ENCODE results near the gene DNAH6. TPM values are rescaled to one million over a fixed set of nuclear protein-coding genes. Genes with fewer than 3 reads are reported as not detected.

DNAH6 gene
- total and polyA plus RNA-seq, 2 experiments from 2014 or later: 0.11 TPM; not detected in 1

DNA sequence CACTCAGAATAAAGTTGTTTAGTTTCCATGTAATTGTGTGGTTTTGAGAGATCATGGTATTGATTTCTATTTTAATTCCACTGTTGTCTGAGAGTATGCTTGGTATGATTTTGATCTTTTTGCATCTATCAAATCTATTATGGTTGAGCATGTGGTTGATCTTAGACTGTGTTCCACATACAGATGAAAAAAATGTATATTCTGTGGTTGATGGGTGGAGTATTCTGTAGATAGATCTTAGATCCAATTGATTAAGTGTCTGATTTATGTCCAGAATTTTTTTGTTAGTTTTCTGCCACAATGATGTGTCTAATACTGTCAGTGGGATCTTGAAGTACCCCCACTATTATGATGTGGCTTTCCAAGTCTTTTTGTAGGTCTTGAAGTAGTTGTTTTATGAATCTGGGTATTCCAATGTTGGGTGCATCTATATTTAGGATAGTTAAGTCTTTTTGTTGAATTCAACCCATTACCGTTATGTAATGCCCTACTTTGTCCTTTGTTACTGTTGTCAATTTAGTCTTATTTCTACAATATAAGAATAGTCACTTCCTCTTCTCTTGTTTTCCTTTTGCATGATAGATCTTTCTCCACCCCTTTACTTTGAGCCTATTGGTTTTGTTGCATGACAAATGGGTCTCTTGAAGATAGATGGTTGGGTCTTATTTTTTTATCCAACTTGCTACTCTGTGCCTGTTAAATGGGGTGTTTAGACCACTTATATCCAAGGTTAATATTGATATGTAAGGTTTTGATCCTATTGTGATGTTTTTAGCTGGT lies 262.8 kb downstream of the DNAH6 start:
- H3K4me2 ChIP-seq (ENCODE audit: unreplicated experiment): no peak overlapping the region
- H3K4me1 ChIP-seq (ENCODE audit: insufficient read depth): no peaks in the 10 kb centered on the region
- H3K79me2 ChIP-seq (ENCODE audit: insufficient read depth): no peaks in the 10 kb centered on the region
- no peaks in the 10 kb centered on the region for H3F3A ChIP-seq (ENCODE audit: insufficient read depth)
- H3K9ac ChIP-seq: no peak overlapping the region
- in situ Hi-C loops (cut with MboI): no loop called here
- no peak overlapping the region for H2AFZ ChIP-seq
- TF ChIP-seq EZH2phosphoT487 (IDR thresholded peaks at IDR 0.05; ENCODE audit: insufficient read depth, low read depth) (no peak), EZH2 (IDR thresholded peaks at IDR 0.05; ENCODE audit: insufficient read depth, poor library complexity, severe bottlenecking) (no peak)
- H4K20me1 ChIP-seq (ENCODE audit: insufficient read depth): no peaks in the 10 kb centered on the region
- H3K27ac ChIP-seq: no peak overlapping the region
- H3K4me3 ChIP-seq: no peak overlapping the region
- no peaks in the 10 kb centered on the region for H3K9me2 ChIP-seq (ENCODE audit: insufficient read depth)
- DNase-seq: no peak
- H3K27me3 ChIP-seq (replicated peaks; ENCODE audit: insufficient read depth): peaks cover 3% of the 10 kb centered on the region; the same call in 1 of the 2 replicates
- no peaks in the 10 kb centered on the region for H3K36me3 ChIP-seq (ENCODE audit: low read depth)
- no peaks in the 10 kb centered on the region for H3K9me3 ChIP-seq (ENCODE audit: low read depth)
- WGBS, 2 experiments (ENCODE audit: low coverage in 1 of 2, low lambda C conversion rate in 2 of 2, missing lambda C conversion rate in 2 of 2): 55 to 71% methylated on average over 1 of the region's 1 CpG

DNA sequence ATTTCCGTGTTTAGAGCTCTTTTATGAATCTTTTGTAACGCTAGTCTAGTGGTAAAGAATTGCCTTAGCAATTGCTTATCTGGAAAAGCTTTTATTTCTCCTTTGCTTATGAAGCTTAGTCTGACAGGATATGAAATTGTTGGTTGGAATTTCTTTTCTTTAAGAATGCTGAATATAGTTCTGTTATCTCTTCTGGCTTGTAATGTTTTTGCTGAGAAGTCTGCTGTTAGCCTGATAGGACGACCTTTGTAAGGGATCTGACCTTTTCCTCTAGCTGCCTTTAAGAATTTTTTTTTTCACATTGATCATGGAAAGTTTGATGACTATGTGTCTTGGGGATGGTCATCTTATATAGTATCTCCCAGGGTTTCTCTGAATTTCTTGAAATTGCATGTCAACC lies 263.5 kb downstream of the DNAH6 start:
- H2AFZ ChIP-seq: no peak overlapping the region
- H3K9me3 ChIP-seq (ENCODE audit: low read depth): no peaks in the 10 kb centered on the region
- WGBS, 2 experiments (ENCODE audit: low coverage in 1 of 2, low lambda C conversion rate in 2 of 2, missing lambda C conversion rate in 2 of 2): 35 to 45% methylated on average over 3 of the region's 3 CpGs
- peaks cover 3% of the 10 kb centered on the region; the same call in 1 of the 2 replicates for H3K27me3 ChIP-seq (replicated peaks; ENCODE audit: insufficient read depth)
- TF ChIP-seq EZH2 (IDR thresholded peaks at IDR 0.05; ENCODE audit: insufficient read depth, poor library complexity, severe bottlenecking) (no peak), EZH2phosphoT487 (IDR thresholded peaks at IDR 0.05; ENCODE audit: insufficient read depth, low read depth) (no peak)
- no peaks in the 10 kb centered on the region for H3K36me3 ChIP-seq (ENCODE audit: low read depth)
- H3K4me2 ChIP-seq (ENCODE audit: unreplicated experiment): no peak overlapping the region
- no peaks in the 10 kb centered on the region for H3K79me2 ChIP-seq (ENCODE audit: insufficient read depth)
- no peak overlapping the region for H3K27ac ChIP-seq
- H4K20me1 ChIP-seq (ENCODE audit: insufficient read depth): no peaks in the 10 kb centered on the region
- no peak overlapping the region for H3K9ac ChIP-seq
- H3F3A ChIP-seq (ENCODE audit: insufficient read depth): no peaks in the 10 kb centered on the region
- DNase-seq: no peak
- in situ Hi-C loops (cut with MboI): no loop called here
- no peaks in the 10 kb centered on the region for H3K4me1 ChIP-seq (ENCODE audit: insufficient read depth)
- no peak overlapping the region for H3K4me3 ChIP-seq
- H3K9me2 ChIP-seq (ENCODE audit: insufficient read depth): no peaks in the 10 kb centered on the region

DNA sequence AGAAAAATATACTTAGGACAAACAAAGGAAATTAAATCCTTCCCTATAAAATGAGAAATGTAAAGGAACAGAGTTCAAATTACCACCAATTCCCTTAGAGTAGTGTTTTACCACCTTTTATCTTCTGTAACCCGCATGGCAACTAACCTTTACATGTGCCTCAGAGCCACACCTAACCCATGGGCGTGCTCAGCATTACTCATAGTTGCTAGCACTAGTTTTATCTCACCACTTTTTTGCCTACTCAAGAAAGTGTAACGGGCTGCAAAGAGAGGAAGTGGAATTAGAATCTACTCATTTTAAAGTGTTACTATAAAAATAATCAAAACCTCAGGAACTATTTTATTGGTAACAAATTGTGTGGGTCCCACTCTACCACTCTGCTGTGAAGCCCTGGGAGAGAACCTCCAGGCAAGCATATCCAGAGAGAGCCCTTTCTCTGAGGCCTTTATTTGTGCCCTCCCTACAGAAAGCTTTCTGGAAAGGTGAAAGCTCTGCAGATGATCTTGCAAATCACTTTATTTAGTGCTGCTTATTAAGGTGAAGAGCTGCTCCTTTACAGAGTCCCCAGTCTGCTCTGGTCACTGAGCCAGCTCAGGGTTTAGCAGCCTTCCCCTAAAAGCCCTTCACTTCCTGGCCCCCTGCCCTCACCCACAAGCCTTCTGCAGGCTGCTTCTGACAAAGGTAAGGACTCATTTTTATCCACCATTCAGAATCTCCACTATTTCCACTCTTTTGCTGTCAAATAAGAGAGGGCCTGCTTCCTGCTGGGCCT lies 265.8 kb downstream of the DNAH6 start:
- Histone ChIP-seq H2AFZ (no peak overlapping the region), H4K20me1 (ENCODE audit: insufficient read depth) (no peaks in the 10 kb centered on the region), H3K4me1 (ENCODE audit: insufficient read depth) (no peaks in the 10 kb centered on the region), H3K4me3 (no peak overlapping the region), H3K36me3 (ENCODE audit: low read depth) (no peaks in the 10 kb centered on the region), H3K9me3 (ENCODE audit: low read depth) (no peaks in the 10 kb centered on the region), H3K9me2 (ENCODE audit: insufficient read depth) (no peaks in the 10 kb centered on the region), H3K79me2 (ENCODE audit: insufficient read depth) (no peaks in the 10 kb centered on the region), H3K9ac (no peak overlapping the region), H3K27ac (no peak overlapping the region), H3K27me3 (replicated peaks; ENCODE audit: insufficient read depth) (peaks cover 3% of the 10 kb centered on the region; the same call in 1 of the 2 replicates), H3K4me2 (ENCODE audit: unreplicated experiment) (no peak overlapping the region), H3F3A (ENCODE audit: insufficient read depth) (no peaks in the 10 kb centered on the region)
- in situ Hi-C loops (cut with MboI): no loop called here
- no peak for TF ChIP-seq EZH2 (IDR thresholded peaks at IDR 0.05; ENCODE audit: insufficient read depth, poor library complexity, severe bottlenecking)
- TF ChIP-seq EZH2phosphoT487 (IDR thresholded peaks at IDR 0.05; ENCODE audit: insufficient read depth, low read depth): no peak
- DNase-seq: peak; percentile 34
- WGBS, 2 experiments (ENCODE audit: low coverage in 1 of 2, low lambda C conversion rate in 2 of 2, missing lambda C conversion rate in 2 of 2): 58 to 60% methylated on average over 3 of the region's 3 CpGs

DNA sequence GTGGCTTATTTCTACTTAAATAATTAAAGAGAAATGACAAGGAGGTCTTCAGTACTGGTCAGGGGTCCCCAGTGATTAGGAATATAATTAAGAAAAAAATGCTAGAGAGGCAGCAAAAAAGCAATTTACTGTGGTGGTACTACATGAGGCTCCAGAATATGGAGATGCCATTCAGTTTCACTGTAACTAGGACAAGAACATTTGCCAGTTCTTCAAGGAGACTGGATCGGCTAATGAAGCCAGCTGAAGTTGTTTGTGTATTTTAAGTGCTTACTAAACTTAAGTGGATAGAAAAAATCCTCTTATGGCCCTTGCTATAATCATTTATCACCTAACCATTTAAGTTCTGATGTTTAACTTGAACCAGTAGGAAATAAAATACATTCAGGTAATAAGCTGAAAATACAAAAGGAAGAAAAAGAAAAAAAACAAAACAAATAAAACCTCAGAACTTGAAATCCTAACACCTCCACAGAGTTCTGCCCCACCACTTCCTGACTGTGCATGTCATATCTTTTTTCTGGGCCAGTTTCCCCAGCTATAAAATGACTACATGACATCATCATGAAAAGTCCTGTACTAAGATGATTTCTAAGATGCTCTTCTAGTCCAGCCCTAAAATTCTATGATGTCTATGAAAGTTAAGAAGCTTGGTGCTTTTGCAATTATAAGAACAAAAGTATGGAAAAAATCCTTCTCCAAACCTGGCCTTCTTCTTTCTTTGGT lies 266.6 kb downstream of the DNAH6 start:
- Histone ChIP-seq H4K20me1 (ENCODE audit: insufficient read depth) (no peaks in the 10 kb centered on the region), H2AFZ (no peak overlapping the region), H3F3A (ENCODE audit: insufficient read depth) (no peaks in the 10 kb centered on the region), H3K4me3 (no peak overlapping the region), H3K9me3 (ENCODE audit: low read depth) (no peaks in the 10 kb centered on the region), H3K79me2 (ENCODE audit: insufficient read depth) (no peaks in the 10 kb centered on the region), H3K4me2 (ENCODE audit: unreplicated experiment) (no peak overlapping the region), H3K4me1 (ENCODE audit: insufficient read depth) (no peaks in the 10 kb centered on the region), H3K27me3 (replicated peaks; ENCODE audit: insufficient read depth) (peaks cover 3% of the 10 kb centered on the region; the same call in 1 of the 2 replicates), H3K9ac (no peak overlapping the region), H3K9me2 (ENCODE audit: insufficient read depth) (no peaks in the 10 kb centered on the region), H3K27ac (no peak overlapping the region), H3K36me3 (ENCODE audit: low read depth) (no peaks in the 10 kb centered on the region)
- in situ Hi-C loops (cut with MboI): no loop called here
- 4 to 21% methylated on average over 1 of the region's 1 CpG for WGBS, 2 experiments (ENCODE audit: low coverage in 1 of 2, low lambda C conversion rate in 2 of 2, missing lambda C conversion rate in 2 of 2)
- DNase-seq: peak; percentile 9
- no peak for TF ChIP-seq EZH2phosphoT487 (IDR thresholded peaks at IDR 0.05; ENCODE audit: insufficient read depth, low read depth)
- no peak for TF ChIP-seq EZH2 (IDR thresholded peaks at IDR 0.05; ENCODE audit: insufficient read depth, poor library complexity, severe bottlenecking)

Measured in GM23248 (cell line).